Keratinocyte (primary cell): Measurements from ENCODE around the gene ATP10D.

ENCODE experiments used
- CTCF ChIP-seq, 3 experiments: IDR thresholded peaks in 1 of 3; conservative IDR thresholded peaks in 1 of 3; optimal IDR thresholded peaks in 1 of 3; 2 replicates in 2 of 3; 3 replicates in 1 of 3; pipeline versions ENCODE3 to v1.5.1; 2011; ENCODE audit warnings: low read length in 3 of 3, mild to moderate bottlenecking in 3 of 3, moderate library complexity in 2 of 3, control low read depth in 1 of 3, inconsistent platforms in 1 of 3; ENCODE audit not compliant: insufficient read depth in 2 of 3; ENCODE audit errors: extremely low read depth in 1 of 3
- EZH2 ChIP-seq: IDR thresholded peaks from one replicate; pipeline ENCODE4 v1.6.1; 2012; ENCODE audit warnings: inconsistent platforms, mild to moderate bottlenecking, low read length, moderate library complexity

- TF ChIP-seq EZH2 (no peak), CTCF (optimal IDR thresholded peaks at IDR 0.05 in 1 of 3, IDR thresholded peaks at IDR 0.05 in 1 of 3, conservative IDR thresholded peaks at IDR 0.05 in 1 of 3; ENCODE audit: extremely low read depth in 1 of 3, insufficient read depth in 2 of 3, low read length in 3 of 3) (no peak)
Measured at GRCh38 chr4:47557255-47557654, 72.2 kb downstream of the ATP10D start.
